Adrenal gland (tissue), 12 donors: ENCODE measurements around the gene WDR38. TPM values are rescaled to one million over a fixed set of nuclear protein-coding genes. Genes with fewer than 3 reads are reported as not detected.

ENCODE experiments used
- DNase-seq, 7 donors: peaks; one replicate each; pipeline ENCODE4 v3.0.0-alpha.2; 2019 to 2020
- H3K27ac ChIP-seq, 5 donors: fragments of 200-600 bp; sonication (generic) in 4 of 5; 1 replicate in 3 of 5; 2 replicates in 2 of 5; pipeline versions ENCODE4 v1.5.1 to v1.8.0; 2016 to 2020; ENCODE audit warnings: mild to moderate bottlenecking in 1 of 5
- H3K27me3 ChIP-seq: fragments of 200-600 bp; 2 replicates; pipeline ENCODE4 v1.8.0; 2021
- H3K36me3 ChIP-seq, 2 donors: fragments of 200-600 bp; replicated peaks in 1 of 2; 1 replicate in 1 of 2; 2 replicates in 1 of 2; pipeline versions ENCODE4 v1.5.1 to v1.8.0; 2018 to 2022
- H3K4me1 ChIP-seq, 2 donors: fragments of 200-600 bp; replicated peaks in 1 of 2; 1 replicate in 1 of 2; 2 replicates in 1 of 2; pipeline versions ENCODE4 v1.5.1 to v1.8.0; 2018 to 2021
- H3K4me3 ChIP-seq, 4 donors: fragments of 200-600 bp; sonication (generic) in 3 of 4; one replicate each; pipeline ENCODE4 v1.5.1; 2016 to 2018
- H3K9me3 ChIP-seq, 3 donors: fragments of 200-600 bp; sonication (generic) in 1 of 3; replicated peaks in 1 of 3; 1 replicate in 2 of 3; 2 replicates in 1 of 3; pipeline versions ENCODE4 v1.5.1 to v1.8.0; 2016 to 2021
- POLR2A ChIP-seq, 2 donors: fragments of 450-650 bp; IDR thresholded peaks; one replicate each; pipeline ENCODE4 v1.6.1; 2017; ENCODE audit warnings: antibody characterized with exemption in 2 of 2, mild to moderate bottlenecking in 2 of 2, moderate library complexity in 1 of 2
- WGBS, 4 donors: extraction: QIAGEN DNeasy Blood & Tissue Kit in 2 of 4; methylation state at CpG; one replicate each; pipeline versions ENCODE4 v1.1.5 to v1.1.7; 2013 to 2017; 5-methylcytosine and 5-hydroxymethylcytosine counted together
- intact Hi-C, 2 donors: fragments of 100-400 bp; cut with DNase I; formaldehyde crosslinking; loops; one replicate each; pipeline versions ENCODE4 v1.14.1 to v1.15.0; 2022 to 2023
- polyA plus RNA-seq, 3 donors: library from polyadenylated mRNA; stranded (reverse); fragments of 200-250 nt in 2 of 3; fragments of 350-450 nt in 1 of 3; fragmentation: Illumina TruSeq in 1 of 3; extraction: RNeasy Lipid Tissue Mini Kit (QIAGEN cat#74804) in 1 of 3; gene quantifications; one replicate each; pipeline ENCODE4 v1.2.3, GENCODE V29; 2013 to 2014
- total RNA-seq, 9 donors: library from RNA; depleted of rRNA in 4 of 9; stranded (reverse); fragments of >200 nt in 4 of 9; fragments of 120-200 nt in 1 of 9; fragmentation: NEBNext Ultra II Directional in 1 of 9; extraction: Animal tissue kit (Norgen Biotek cat#: 25700) in 1 of 9; gene quantifications; one replicate each; pipeline versions ENCODE4 v1.1.0 to v1.2.4, GENCODE V29; 2013 to 2023
- TF ChIP-seq, protein P1 (sequence below), 6 experiments: fragments of 450-650 bp in 4 of 6; fragments of 200-600 bp in 2 of 6; sonication (generic) in 1 of 6; IDR thresholded peaks; 1 replicate in 5 of 6; 2 replicates in 1 of 6; pipeline versions ENCODE4 v1.5.1 to v1.8.0; 2016 to 2021; ENCODE audit warnings: antibody characterized with exemption in 6 of 6, mild to moderate bottlenecking in 2 of 6, moderate library complexity in 1 of 6
- donor health status: healthy with polysubstance abuse.
- donor health status: Bipolar disorder and iron deficiency.
- donor health status: DM: yes; HTN: yes; CAD: no.
- donor health status: DM: no; HTN: no; CAD: no.
- donor health status: DM: no; HTN: no; CAD: no.
- donor health status: DM: yes; HTN: yes; CAD: no.

The WDR38 gene
- total and polyA plus RNA-seq, 12 donors, result 0.16 TPM; not detected in 11

DNA sequence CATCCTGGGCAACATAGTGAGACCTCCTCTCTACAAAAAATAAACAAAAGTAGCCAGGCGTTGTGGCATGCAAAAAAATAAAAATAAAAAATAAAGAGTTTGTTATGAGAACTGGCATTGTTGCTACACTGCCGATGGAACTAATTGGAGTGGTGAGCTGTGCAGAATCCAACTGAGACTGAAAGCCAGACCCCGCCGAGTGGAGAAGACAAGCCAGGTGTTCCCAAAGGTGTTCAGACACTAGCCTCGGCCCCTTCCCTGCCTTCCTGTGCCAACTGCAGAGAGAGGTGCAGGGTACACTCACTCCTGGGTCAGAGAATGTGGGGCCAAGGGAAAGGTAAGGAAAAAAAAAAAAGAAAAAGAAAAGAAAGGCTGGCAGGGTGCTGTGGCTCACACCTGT is 37.7 kb upstream of the WDR38 start:
- Histone ChIP-seq H3K4me3 (no peak overlapping the region), H3K36me3 (no peaks in the 10 kb centered on the region), H3K9me3 (no peaks in the 10 kb centered on the region), H3K27ac (no peak overlapping the region), H3K4me1 (no peaks in the 10 kb centered on the region), H3K27me3 (no peaks in the 10 kb centered on the region)
- TF ChIP-seq, protein P1, sequence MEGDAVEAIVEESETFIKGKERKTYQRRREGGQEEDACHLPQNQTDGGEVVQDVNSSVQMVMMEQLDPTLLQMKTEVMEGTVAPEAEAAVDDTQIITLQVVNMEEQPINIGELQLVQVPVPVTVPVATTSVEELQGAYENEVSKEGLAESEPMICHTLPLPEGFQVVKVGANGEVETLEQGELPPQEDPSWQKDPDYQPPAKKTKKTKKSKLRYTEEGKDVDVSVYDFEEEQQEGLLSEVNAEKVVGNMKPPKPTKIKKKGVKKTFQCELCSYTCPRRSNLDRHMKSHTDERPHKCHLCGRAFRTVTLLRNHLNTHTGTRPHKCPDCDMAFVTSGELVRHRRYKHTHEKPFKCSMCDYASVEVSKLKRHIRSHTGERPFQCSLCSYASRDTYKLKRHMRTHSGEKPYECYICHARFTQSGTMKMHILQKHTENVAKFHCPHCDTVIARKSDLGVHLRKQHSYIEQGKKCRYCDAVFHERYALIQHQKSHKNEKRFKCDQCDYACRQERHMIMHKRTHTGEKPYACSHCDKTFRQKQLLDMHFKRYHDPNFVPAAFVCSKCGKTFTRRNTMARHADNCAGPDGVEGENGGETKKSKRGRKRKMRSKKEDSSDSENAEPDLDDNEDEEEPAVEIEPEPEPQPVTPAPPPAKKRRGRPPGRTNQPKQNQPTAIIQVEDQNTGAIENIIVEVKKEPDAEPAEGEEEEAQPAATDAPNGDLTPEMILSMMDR (IDR thresholded peaks at IDR 0.05), result no peak
- TF ChIP-seq POLR2A (IDR thresholded peaks at IDR 0.05), result no peak
- DNase-seq, result no peak
- 76 to 89% (median 89%) methylated on average over 5 of the region's 5 CpGs for WGBS, 4 donors
- intact Hi-C loops, result no loop called here

DNA sequence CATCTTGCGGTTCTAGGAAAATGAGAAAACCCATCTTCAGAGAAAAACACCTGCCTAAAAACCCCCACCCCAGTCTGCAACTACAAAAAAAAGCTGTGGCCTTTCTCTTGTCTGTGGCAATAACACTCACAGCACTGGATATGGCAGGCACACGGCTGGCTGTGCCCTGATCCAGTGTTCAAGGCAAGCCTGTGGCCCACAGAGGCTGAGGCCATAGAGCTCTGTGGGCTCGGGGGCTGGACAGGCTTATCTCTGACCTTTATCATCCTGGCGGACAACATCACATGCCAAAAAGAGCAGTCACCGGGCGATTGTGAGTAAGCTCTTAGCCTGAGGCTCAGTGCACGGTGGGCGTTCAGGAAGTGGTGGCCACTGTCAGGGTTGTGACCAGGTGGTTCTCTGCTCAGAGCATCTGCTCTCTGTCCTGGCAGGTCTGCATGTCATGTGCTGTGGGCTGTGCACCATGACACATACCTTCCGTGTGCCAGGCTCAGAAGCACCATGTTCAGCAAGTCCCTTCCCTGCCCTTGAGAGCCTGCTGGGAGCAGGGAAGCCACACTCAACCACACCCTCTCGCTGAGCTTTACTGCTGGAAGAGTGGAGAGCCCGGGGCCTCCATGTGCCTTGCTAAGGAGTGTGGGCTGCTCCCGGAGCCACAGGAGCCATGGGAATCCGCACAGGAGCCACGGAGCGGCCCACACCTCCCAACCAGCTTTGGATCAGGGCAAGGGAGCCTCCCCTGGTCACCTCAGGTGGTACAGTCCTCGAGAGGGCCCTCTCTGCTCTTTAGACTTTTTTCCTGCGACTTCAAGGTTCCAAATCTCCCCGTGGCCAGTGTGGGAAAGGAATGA is 34.6 kb upstream of the WDR38 start:
- 42 to 45% (median 44%) methylated on average over 6 to 18 of the region's 18 CpGs for WGBS, 4 donors
- intact Hi-C loops, result no loop called here

DNA sequence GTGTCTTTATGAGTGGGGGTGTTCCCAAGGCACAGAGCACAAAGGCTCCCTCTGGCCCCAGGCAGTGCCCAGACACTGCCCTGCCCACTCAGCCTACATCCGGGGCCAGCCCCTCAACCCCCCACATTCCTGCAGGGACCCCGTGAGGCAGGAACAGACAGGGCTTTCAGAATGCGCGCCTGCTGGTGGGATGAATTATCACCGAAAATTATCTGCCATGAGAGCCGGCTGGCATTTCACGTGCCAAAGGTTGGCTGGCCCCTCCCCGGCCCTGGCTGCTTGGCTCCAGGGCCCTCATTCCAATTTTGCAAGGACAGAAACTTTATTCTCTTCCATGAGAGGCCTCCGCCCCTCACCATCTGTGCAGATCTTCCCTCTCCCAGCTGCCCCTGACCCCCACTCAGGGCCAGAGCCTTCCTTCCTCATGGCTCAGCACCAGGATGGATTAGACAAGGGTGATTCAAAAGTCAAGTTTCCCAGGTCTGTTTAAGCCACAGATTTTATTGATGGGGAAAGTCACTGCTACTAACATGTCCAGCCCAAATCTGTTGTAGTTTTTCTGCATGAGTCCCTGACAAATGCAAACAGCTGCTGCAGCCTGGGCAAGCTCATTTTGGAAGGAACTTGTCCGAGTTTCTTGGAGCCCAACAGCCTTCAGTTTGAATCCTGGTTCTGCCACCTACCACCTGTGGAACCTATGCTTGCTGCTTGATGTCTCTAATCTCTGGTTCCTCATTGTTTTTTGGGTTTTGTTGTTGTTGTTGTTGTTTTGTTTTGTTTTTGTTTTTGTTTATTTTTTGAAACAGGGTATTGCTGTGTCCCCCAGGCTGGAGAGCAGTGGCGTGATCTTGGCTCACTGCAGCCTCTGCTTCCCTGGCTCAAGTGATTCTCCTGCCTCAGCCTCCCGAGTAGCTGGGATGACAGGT is 32.3 kb upstream of the WDR38 start:
- intact Hi-C loops, result no loop called here
- no peaks in the 10 kb centered on the region for H3K9me3 ChIP-seq
- H3K27ac ChIP-seq, result no peak overlapping the region
- no peak for DNase-seq
- no peak overlapping the region for H3K4me3 ChIP-seq
- H3K36me3 ChIP-seq, result no peaks in the 10 kb centered on the region
- no peaks in the 10 kb centered on the region for H3K27me3 ChIP-seq
- no peak for TF ChIP-seq POLR2A (IDR thresholded peaks at IDR 0.05)
- TF ChIP-seq, protein P1 (IDR thresholded peaks at IDR 0.05), result peak in 1 of 6 experiments; percentile 19
- no peaks in the 10 kb centered on the region for H3K4me1 ChIP-seq
- WGBS, 4 donors, result 49 to 71% (median 60%) methylated on average over 9 to 12 of the region's 12 CpGs

More for the DNA sequence above, 34.6 kb upstream of the WDR38 start:
- peak in 1 of 2 donors; percentile 2 for TF ChIP-seq POLR2A (IDR thresholded peaks at IDR 0.05)
- TF ChIP-seq, protein P1 (IDR thresholded peaks at IDR 0.05), result peak in 1 of 6 experiments; percentile 10
- no peaks in the 10 kb centered on the region for H3K9me3 ChIP-seq
- H3K27ac ChIP-seq, result peak overlapping the region in 3 of 5 donors; percentile 60 to 79 (median 63)
- no peak overlapping the region for H3K4me3 ChIP-seq
- H3K27me3 ChIP-seq, result no peaks in the 10 kb centered on the region
- peak; percentile 50 to 84 (median 75) for DNase-seq
- H3K36me3 ChIP-seq, result no peaks in the 10 kb centered on the region
- H3K4me1 ChIP-seq, result no peaks in the 10 kb centered on the region
